GM12891 (cell line): ENCODE measurements around the gene MGAT5.

Source experiments
- POLR2A ChIP-seq: IDR thresholded peaks from 2 replicates; pipeline ENCODE4 v1.6.1; 2011; ENCODE audit warnings: low read depth, low read length, control low read depth
- POLR2AphosphoS5 ChIP-seq: IDR thresholded peaks from 2 replicates; pipeline ENCODE4 v1.6.1; 2011; ENCODE audit warnings: low read depth, low read length, control low read depth
- TAF1 ChIP-seq: IDR thresholded peaks from 2 replicates; pipeline ENCODE4 v1.6.1; 2011; ENCODE audit warnings: low read depth, low read length, control low read depth

- TF ChIP-seq TAF1 (no peak), POLR2A (no peak), POLR2AphosphoS5 (no peak)
Observed at GRCh38 chr2:134416018-134416417, 162.1 kb downstream of the MGAT5 start.
